ENCODE results near the gene MLIP. TPM values are rescaled to one million over a fixed set of nuclear protein-coding genes. Genes with fewer than 3 reads are reported as not detected.

Gene MLIP
- polyA plus RNA-seq, 2 of the 4 experiments (the other 2 are of a cell fraction) = 0.08 TPM; not detected in 1

DNA sequence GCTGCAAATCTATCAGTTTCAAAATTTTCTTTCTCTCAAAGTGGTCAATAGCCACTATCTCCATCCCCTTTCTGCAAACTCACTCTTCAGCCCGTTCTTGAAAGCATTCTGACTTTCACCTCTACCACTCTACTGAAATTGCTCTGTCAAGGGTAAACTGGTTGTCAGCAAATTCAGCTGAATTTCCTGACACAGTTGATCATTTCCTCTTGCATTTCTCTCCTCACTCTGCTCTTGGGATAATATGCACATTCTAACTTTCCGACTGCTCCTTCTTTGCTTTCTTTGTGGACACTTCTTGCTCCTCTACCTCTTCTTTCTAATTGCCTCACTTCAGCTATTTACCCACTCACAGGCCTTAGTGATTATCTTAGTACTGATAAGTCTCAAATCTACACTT, 123.3 kb downstream of the MLIP start:
- Histone ChIP-seq H3K4me1 (no peaks in the 10 kb centered on the region), H3K4me2 (no peak overlapping the region), H3K9me3 (no peaks in the 10 kb centered on the region), H3K4me3 (no peak overlapping the region), H3K27ac (no peak overlapping the region)
- CTCF ChIA-PET = interaction anchor here (1.2 kb wide), 1 partner anchor 10 kb away, joined by 3 read pairs; no protein-coding TSS in a partner anchor
- DNase-seq (ENCODE audit: low read depth in 1 of 2, low spot score in 1 of 2) = no peak
- FAIRE-seq = no peak
- POLR2A ChIA-PET = no interaction called here
- ATAC-seq = no peak
- no peak for TF ChIP-seq HOXB5 (CRISPR knock-in tag; IDR thresholded peaks at IDR 0.05)
- no peak for TF ChIP-seq HDAC2 (IDR thresholded peaks at IDR 0.05)
- no peak for TF ChIP-seq FOXS1 (CRISPR knock-in tag; IDR thresholded peaks at IDR 0.05)
- TF ChIP-seq ZC3H11A (IDR thresholded peaks at IDR 0.05) = no peak
- TF ChIP-seq GATA3 (IDR thresholded peaks at IDR 0.05; ENCODE audit: borderline replicate concordance) = no peak
- TF ChIP-seq HOXB13 (CRISPR knock-in tag; IDR thresholded peaks at IDR 0.05; ENCODE audit: low read depth) = no peak
- no peak for TF ChIP-seq CEBPB (IDR thresholded peaks at IDR 0.05)
- 47% methylated on average over 2 of the region's 2 CpGs for WGBS (ENCODE audit: missing lambda C conversion rate)

DNA sequence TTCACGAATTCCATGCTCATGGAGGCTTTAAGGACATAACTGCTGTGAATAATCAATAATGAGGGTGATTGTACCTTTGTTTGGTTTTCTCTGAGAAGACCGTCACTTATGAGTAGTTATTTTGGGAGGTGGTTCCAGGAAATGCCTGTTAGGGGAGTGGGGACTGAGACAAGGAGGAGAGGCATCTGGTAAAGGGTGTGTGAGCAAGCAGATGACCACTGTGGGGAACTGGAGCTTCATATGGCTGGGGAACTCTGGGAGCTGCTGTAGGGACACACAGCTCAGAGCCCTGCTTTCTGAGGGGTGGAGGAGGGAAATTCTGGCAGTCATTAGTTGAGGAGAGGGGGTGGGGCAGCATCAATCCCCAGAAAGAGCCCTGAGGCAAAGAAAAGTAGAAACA, 125.7 kb downstream of the MLIP start:
- ATAC-seq = no peak
- Histone ChIP-seq H3K9me3 (no peaks in the 10 kb centered on the region), H3K27ac (no peak overlapping the region), H3K4me3 (no peak overlapping the region), H3K4me1 (no peaks in the 10 kb centered on the region), H3K4me2 (no peak overlapping the region)
- POLR2A ChIA-PET = no interaction called here
- TF ChIP-seq CHD2 (IDR thresholded peaks at IDR 0.05; ENCODE audit: low read length, partially characterized antibody) = no peak
- CTCF ChIA-PET = interaction anchor here (1.6 kb wide), 1 partner anchor 251 kb away, joined by 3 read pairs; no protein-coding TSS in a partner anchor
- no peak for FAIRE-seq
- DNase-seq (ENCODE audit: low read depth in 1 of 2, low spot score in 1 of 2) = peak in 1 of 2 experiments; percentile 1
- WGBS (ENCODE audit: missing lambda C conversion rate) = 33% methylated on average over 2 of the region's 2 CpGs

DNA sequence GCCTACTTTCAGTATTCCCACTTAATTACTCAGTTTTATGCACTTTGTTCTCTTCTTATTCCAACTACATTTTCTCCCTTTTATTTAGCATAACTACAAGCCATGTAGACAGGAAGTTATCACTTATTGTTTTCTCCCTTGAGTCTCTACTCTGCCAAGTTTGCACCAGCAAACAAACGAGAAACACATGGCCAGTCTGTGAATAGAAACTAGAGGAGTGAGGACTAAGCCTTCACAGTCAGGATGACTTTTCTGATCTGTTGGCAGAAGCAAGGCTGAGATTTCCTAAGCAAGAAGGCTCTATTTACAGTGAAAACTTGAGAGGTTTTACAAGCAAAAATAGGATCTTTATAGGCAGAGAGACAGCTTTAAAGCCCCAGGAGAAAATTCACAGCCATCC, 127.2 kb downstream of the MLIP start:
- no peak for ATAC-seq
- WGBS (ENCODE audit: missing lambda C conversion rate) = 18% methylated on average over 1 of the region's 1 CpG
- no peaks in the 10 kb centered on the region for H3K9me3 ChIP-seq
- ChIA-PET POLR2A (no interaction called here), CTCF (no interaction called here)
- FAIRE-seq = no peak
- H3K4me2 ChIP-seq = no peak overlapping the region
- H3K4me1 ChIP-seq = no peaks in the 10 kb centered on the region
- TF ChIP-seq HEYL (CRISPR knock-in tag; IDR thresholded peaks at IDR 0.05) (no peak), MAZ (IDR thresholded peaks at IDR 0.05; ENCODE audit: borderline replicate concordance, low read depth, low read length) (no peak), EHF (CRISPR knock-in tag; IDR thresholded peaks at IDR 0.05) (no peak), TP53 (CRISPR knock-in tag; IDR thresholded peaks at IDR 0.05) (no peak), MYC (IDR thresholded peaks at IDR 0.05; ENCODE audit: borderline replicate concordance, low read length) (no peak)
- H3K4me3 ChIP-seq = no peak overlapping the region
- no peak for DNase-seq (ENCODE audit: low read depth in 1 of 2, low spot score in 1 of 2)
- no peak overlapping the region for H3K27ac ChIP-seq

DNA sequence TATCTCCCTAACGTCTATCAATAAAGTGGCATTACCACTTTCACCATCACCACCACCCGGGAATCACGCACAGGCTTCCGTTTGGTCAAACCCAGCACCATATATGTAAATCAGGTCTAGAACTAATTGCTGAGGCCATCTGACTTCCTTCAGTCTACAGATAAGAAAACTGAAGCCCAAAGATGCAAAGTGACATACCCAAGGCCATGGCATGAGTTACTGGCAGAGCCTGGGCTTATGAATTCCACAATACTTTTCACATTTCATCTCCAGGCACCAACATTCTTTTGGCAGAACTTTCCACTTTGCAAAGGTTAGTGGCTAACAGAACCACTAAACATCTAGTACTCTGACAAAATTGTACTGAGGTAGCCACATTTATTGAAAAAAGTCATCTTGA, 132.5 kb downstream of the MLIP start:
- no peak overlapping the region for H3K4me3 ChIP-seq
- no peak overlapping the region for H3K4me2 ChIP-seq
- H3K4me1 ChIP-seq = no peaks in the 10 kb centered on the region
- ATAC-seq (no peak), FAIRE-seq (no peak), DNase-seq (ENCODE audit: low read depth in 1 of 2, low spot score in 1 of 2) (no peak)
- TF ChIP-seq, protein P1, sequence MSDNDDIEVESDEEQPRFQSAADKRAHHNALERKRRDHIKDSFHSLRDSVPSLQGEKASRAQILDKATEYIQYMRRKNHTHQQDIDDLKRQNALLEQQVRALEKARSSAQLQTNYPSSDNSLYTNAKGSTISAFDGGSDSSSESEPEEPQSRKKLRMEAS (IDR thresholded peaks at IDR 0.05) = no peak
- TF ChIP-seq POLR2A (IDR thresholded peaks at IDR 0.05; ENCODE audit: low read length) (no peak), BHLHE40 (IDR thresholded peaks at IDR 0.05; ENCODE audit: low read depth, low read length) (no peak), RCOR1 (IDR thresholded peaks at IDR 0.05; ENCODE audit: low read depth, low read length) (no peak), RNF2 (IDR thresholded peaks at IDR 0.05; ENCODE audit: borderline replicate concordance, low read depth) (no peak), ZSCAN20 (CRISPR knock-in tag; IDR thresholded peaks at IDR 0.05) (no peak), SMC3 (IDR thresholded peaks at IDR 0.05) (no peak), NPAS2 (CRISPR knock-in tag; IDR thresholded peaks at IDR 0.05; ENCODE audit: borderline replicate concordance) (no peak), ZFP36 (IDR thresholded peaks at IDR 0.05; ENCODE audit: borderline replicate concordance, partially characterized antibody) (no peak), CBX2 (IDR thresholded peaks at IDR 0.05; ENCODE audit: borderline replicate concordance, low read depth) (no peak), FOXS1 (CRISPR knock-in tag; IDR thresholded peaks at IDR 0.05) (no peak), MAFK (IDR thresholded peaks at IDR 0.05; ENCODE audit: partially characterized antibody) (no peak)
- TF ChIP-seq, protein P2, sequence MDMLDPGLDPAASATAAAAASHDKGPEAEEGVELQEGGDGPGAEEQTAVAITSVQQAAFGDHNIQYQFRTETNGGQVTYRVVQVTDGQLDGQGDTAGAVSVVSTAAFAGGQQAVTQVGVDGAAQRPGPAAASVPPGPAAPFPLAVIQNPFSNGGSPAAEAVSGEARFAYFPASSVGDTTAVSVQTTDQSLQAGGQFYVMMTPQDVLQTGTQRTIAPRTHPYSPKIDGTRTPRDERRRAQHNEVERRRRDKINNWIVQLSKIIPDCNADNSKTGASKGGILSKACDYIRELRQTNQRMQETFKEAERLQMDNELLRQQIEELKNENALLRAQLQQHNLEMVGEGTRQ (IDR thresholded peaks at IDR 0.05) = no peak
- TF ChIP-seq, protein P3, sequence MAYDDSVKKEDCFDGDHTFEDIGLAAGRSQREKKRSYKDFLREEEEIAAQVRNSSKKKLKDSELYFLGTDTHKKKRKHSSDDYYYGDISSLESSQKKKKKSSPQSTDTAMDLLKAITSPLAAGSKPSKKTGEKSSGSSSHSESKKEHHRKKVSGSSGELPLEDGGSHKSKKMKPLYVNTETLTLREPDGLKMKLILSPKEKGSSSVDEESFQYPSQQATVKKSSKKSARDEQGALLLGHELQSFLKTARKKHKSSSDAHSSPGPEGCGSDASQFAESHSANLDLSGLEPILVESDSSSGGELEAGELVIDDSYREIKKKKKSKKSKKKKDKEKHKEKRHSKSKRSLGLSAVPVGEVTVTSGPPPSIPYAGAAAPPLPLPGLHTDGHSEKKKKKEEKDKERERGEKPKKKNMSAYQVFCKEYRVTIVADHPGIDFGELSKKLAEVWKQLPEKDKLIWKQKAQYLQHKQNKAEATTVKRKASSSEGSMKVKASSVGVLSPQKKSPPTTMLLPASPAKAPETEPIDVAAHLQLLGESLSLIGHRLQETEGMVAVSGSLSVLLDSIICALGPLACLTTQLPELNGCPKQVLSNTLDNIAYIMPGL (CRISPR knock-in tag; IDR thresholded peaks at IDR 0.05; ENCODE audit: borderline replicate concordance) = no peak
- TF ChIP-seq, protein P4, sequence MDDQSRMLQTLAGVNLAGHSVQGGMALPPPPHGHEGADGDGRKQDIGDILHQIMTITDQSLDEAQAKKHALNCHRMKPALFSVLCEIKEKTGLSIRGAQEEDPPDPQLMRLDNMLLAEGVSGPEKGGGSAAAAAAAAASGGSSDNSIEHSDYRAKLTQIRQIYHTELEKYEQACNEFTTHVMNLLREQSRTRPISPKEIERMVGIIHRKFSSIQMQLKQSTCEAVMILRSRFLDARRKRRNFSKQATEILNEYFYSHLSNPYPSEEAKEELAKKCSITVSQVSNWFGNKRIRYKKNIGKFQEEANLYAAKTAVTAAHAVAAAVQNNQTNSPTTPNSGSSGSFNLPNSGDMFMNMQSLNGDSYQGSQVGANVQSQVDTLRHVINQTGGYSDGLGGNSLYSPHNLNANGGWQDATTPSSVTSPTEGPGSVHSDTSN (IDR thresholded peaks at IDR 0.05) = no peak
- TF ChIP-seq, protein P5, sequence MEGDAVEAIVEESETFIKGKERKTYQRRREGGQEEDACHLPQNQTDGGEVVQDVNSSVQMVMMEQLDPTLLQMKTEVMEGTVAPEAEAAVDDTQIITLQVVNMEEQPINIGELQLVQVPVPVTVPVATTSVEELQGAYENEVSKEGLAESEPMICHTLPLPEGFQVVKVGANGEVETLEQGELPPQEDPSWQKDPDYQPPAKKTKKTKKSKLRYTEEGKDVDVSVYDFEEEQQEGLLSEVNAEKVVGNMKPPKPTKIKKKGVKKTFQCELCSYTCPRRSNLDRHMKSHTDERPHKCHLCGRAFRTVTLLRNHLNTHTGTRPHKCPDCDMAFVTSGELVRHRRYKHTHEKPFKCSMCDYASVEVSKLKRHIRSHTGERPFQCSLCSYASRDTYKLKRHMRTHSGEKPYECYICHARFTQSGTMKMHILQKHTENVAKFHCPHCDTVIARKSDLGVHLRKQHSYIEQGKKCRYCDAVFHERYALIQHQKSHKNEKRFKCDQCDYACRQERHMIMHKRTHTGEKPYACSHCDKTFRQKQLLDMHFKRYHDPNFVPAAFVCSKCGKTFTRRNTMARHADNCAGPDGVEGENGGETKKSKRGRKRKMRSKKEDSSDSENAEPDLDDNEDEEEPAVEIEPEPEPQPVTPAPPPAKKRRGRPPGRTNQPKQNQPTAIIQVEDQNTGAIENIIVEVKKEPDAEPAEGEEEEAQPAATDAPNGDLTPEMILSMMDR (IDR thresholded peaks at IDR 0.05) = no peak
- ChIA-PET CTCF (interaction anchor here (1.0 to 2.0 kb wide), 3 partner anchors 9 to 1004 kb away, joined by 3 to 5 read pairs (median 4); no protein-coding TSS in a partner anchor), POLR2A (no interaction called here)
- 80% methylated on average over 4 of the region's 4 CpGs for WGBS (ENCODE audit: missing lambda C conversion rate)
- no peaks in the 10 kb centered on the region for H3K9me3 ChIP-seq
- no peak overlapping the region for H3K27ac ChIP-seq
